Upper lobe of left lung (tissue), 4 donors: Measurements from ENCODE around the gene SMAD2.

Experiments used
- CTCF ChIP-seq, 6 experiments: fragments of 450-650 bp in 4 of 6; fragments of 200-600 bp in 2 of 6; sonication (generic) in 2 of 6; IDR thresholded peaks; one replicate each; pipeline ENCODE4 v1.5.1; 2016 to 2019; ENCODE audit warnings: antibody characterized with exemption in 6 of 6
- EP300 ChIP-seq, 4 donors: sonication (generic); formaldehyde crosslinking; IDR thresholded peaks; one replicate each; pipeline ENCODE4 v1.5.1; 2017; ENCODE audit warnings: antibody characterized with exemption in 4 of 4, control low read depth in 2 of 4
- POLR2A ChIP-seq, 4 donors: fragments of 450-650 bp; IDR thresholded peaks; one replicate each; pipeline ENCODE4 v1.5.1; 2016 to 2017; ENCODE audit warnings: antibody characterized with exemption in 4 of 4, mild to moderate bottlenecking in 2 of 4

GRCh38 chr18:47932190-47932589 lies 1.7 kb upstream of the SMAD2 start:
- no peak for TF ChIP-seq CTCF (IDR thresholded peaks at IDR 0.05)
- TF ChIP-seq POLR2A (IDR thresholded peaks at IDR 0.05) = no peak
- TF ChIP-seq EP300 (IDR thresholded peaks at IDR 0.05) = no peak
